ENCODE results near the gene BPIFB2.

BPIFB2 gene

GRCh38 chr20:33013701-33014326, 6.3 kb downstream of the BPIFB2 start:
- TF ChIP-seq ZFX (IDR thresholded peaks at IDR 0.05) (no peak), CTCF (conservative IDR thresholded peaks at IDR 0.05) (no peak)

GRCh38 chr20:33014336-33015113, 7.0 kb downstream of the BPIFB2 start:
- no peak for TF ChIP-seq ZFX (IDR thresholded peaks at IDR 0.05)
- no peak for TF ChIP-seq CTCF (conservative IDR thresholded peaks at IDR 0.05)
- H3K27ac ChIP-seq: no peak overlapping the region

More at GRCh38 chr20:33013701-33014326, 6.3 kb downstream of the BPIFB2 start:
- no peak overlapping the region for H3K27ac ChIP-seq

GRCh38 chr20:33015114-33015484, 7.6 kb downstream of the BPIFB2 start:
- no peak overlapping the region for H3K27ac ChIP-seq
- TF ChIP-seq ZFX (IDR thresholded peaks at IDR 0.05) (no peak), CTCF (conservative IDR thresholded peaks at IDR 0.05) (no peak)

- no peak overlapping the region for H3K27ac ChIP-seq
- TF ChIP-seq ZFX (IDR thresholded peaks at IDR 0.05) (no peak), CTCF (conservative IDR thresholded peaks at IDR 0.05) (no peak)
These were observed 8.4 kb downstream of the BPIFB2 start for GRCh38 chr20:33015700-33016580.

- no peak overlapping the region for H3K27ac ChIP-seq
- TF ChIP-seq CTCF (conservative IDR thresholded peaks at IDR 0.05): no peak
- no peak for TF ChIP-seq ZFX (IDR thresholded peaks at IDR 0.05)
These were observed 9.1 kb downstream of the BPIFB2 start for GRCh38 chr20:33016581-33017109.

GRCh38 chr20:33017542-33017941, 10.0 kb downstream of the BPIFB2 start:
- TF ChIP-seq CTCF (conservative IDR thresholded peaks at IDR 0.05) (no peak), ZFX (IDR thresholded peaks at IDR 0.05) (no peak)
- no peak overlapping the region for H3K27ac ChIP-seq

All from C4-2B (cell line).